HCT116 (cell line): ENCODE measurements around the gene RBM20. TPM values are rescaled to one million over a fixed set of nuclear protein-coding genes. Genes with fewer than 3 reads are reported as not detected.
A peak's percentile ranks its signal among the peaks of the same experiment; 100 is the strongest.

ENCODE experiments used
- ATAC-seq: fragments of 200-7000 bp; cut with Tn5 transposase; 2 replicates; pipeline ENCODE4 v1.9.1; 2020; ENCODE audit warnings: mild to moderate bottlenecking, moderate library complexity
- BruUV-seq: library from RNA; stranded (reverse); fragments of 400-500 nt; replicated peaks from 2 replicates; lab custom pipeline; 2021; lab: Mats Ljungman, UMichigan
- CTCF ChIA-PET: fragments of 300-600 bp; sonication (Branson Sonifier 250); formaldehyde crosslinking; loops from one replicate; lab custom pipeline; 2021; ENCODE audit warnings: antibody characterized with exemption; lab: Charles Lee
- POLR2A ChIA-PET: fragments of 300-600, 350-600 bp; sonication (Branson Sonifier 250); formaldehyde crosslinking; loops from one replicate; lab custom pipeline; 2021; ENCODE audit warnings: antibody characterized with exemption; lab: Charles Lee
- RAD21 ChIA-PET, 2 experiments: fragments of 300-600 bp; sonication (Branson Sonifier 250); formaldehyde crosslinking; loops; one replicate each; lab custom pipeline; 2023; ENCODE audit warnings: low total read pairs in 2 of 2; ENCODE audit not compliant: uncharacterized antibody in 2 of 2, unreplicated experiment in 2 of 2, low non-redundant PET in 1 of 2; lab: Charles Lee
- DNase-seq: peaks from one replicate; pipeline ENCODE4 v3.0.0-alpha.2; 2010; ENCODE audit warnings: low read depth, low spot score
- H2AFZ ChIP-seq: fragments of 200-600 bp; shearing (Covaris generic), sonication (generic); 2 replicates; pipeline ENCODE4 v1.6.1; 2017; ENCODE audit warnings: low read depth, mixed run types, mixed read lengths, antibody characterized with exemption, low read length; ENCODE audit not compliant: poor library complexity, severe bottlenecking
- H3K27ac ChIP-seq: 2 replicates; pipeline ENCODE4 v1.5.1; 2012; ENCODE audit warnings: low read depth, low read length
- H3K27me3 ChIP-seq: fragments of 200-600 bp; sonication (generic); 2 replicates; pipeline ENCODE4 v1.6.1; 2016; ENCODE audit warnings: mixed run types, low read length, mixed read lengths; ENCODE audit not compliant: insufficient read depth
- H3K36me3 ChIP-seq, 2 experiments: fragments of 200-500 bp in 1 of 2; fragments of 200-600 bp in 1 of 2; sonication (Bioruptor generic) in 1 of 2; sonication (generic) in 1 of 2; 2 replicates each; pipeline versions ENCODE4 v1.5.1 to v1.6.1; 2014 to 2016; ENCODE audit warnings: low read length in 2 of 2, inconsistent platforms in 1 of 2, mixed read lengths in 1 of 2, mixed run types in 1 of 2; ENCODE audit not compliant: insufficient read depth in 2 of 2, control insufficient read depth in 1 of 2
- H3K4me1 ChIP-seq, 2 experiments: fragments of 200-600 bp in 1 of 2; sonication (generic) in 1 of 2; 2 replicates each; pipeline versions ENCODE4 v1.5.1 to v1.6.1; 2012 to 2017; ENCODE audit warnings: low read length in 2 of 2, inconsistent platforms in 1 of 2, mild to moderate bottlenecking in 1 of 2, mixed read lengths in 1 of 2, mixed run types in 1 of 2, moderate library complexity in 1 of 2; ENCODE audit not compliant: insufficient read depth in 2 of 2, control insufficient read depth in 1 of 2
- H3K4me2 ChIP-seq: fragments of 200-600 bp; sonication (generic); 2 replicates; pipeline ENCODE4 v1.6.1; 2017; ENCODE audit warnings: mixed run types, low read length, mixed read lengths
- H3K4me3 ChIP-seq, 2 experiments: fragments of 200-600 bp in 1 of 2; sonication (generic) in 1 of 2; replicated peaks in 1 of 2; 2 replicates each; pipeline ENCODE4 v1.5.1; 2011 to 2016; ENCODE audit warnings: low read length in 2 of 2, control low read depth in 1 of 2, low read depth in 1 of 2, mild to moderate bottlenecking in 1 of 2, mixed read lengths in 1 of 2, mixed run types in 1 of 2
- H3K79me2 ChIP-seq: fragments of 200-600 bp; sonication (generic); 2 replicates; pipeline ENCODE4 v1.6.1; 2017; ENCODE audit warnings: mild to moderate bottlenecking, mixed run types, low read length, moderate library complexity, mixed read lengths; ENCODE audit not compliant: insufficient read depth
- H3K9ac ChIP-seq: fragments of 200-600 bp; sonication (generic); 2 replicates; pipeline ENCODE4 v1.6.1; 2016; ENCODE audit warnings: low read length, mixed read lengths
- H3K9me2 ChIP-seq: fragments of 200-600 bp; sonication (generic), shearing (Covaris generic); 2 replicates; pipeline ENCODE4 v1.6.1; 2017; ENCODE audit warnings: mixed run types, mild to moderate bottlenecking, moderate library complexity; ENCODE audit not compliant: insufficient read depth
- H3K9me3 ChIP-seq, 2 experiments: fragments of 200-500 bp in 1 of 2; fragments of 200-600 bp in 1 of 2; sonication (Bioruptor generic) in 1 of 2; sonication (generic) in 1 of 2; 2 replicates each; pipeline ENCODE4 v1.6.1; 2014 to 2017; ENCODE audit warnings: low read length in 2 of 2, mixed read lengths in 2 of 2, inconsistent platforms in 1 of 2, low read depth in 1 of 2, mild to moderate bottlenecking in 1 of 2, mixed run types in 1 of 2, moderate library complexity in 1 of 2; ENCODE audit not compliant: control insufficient read depth in 1 of 2, insufficient read depth in 1 of 2
- H4K20me1 ChIP-seq: fragments of 200-600 bp; sonication (generic), shearing (Covaris generic); 2 replicates; pipeline ENCODE4 v1.6.1; 2017; ENCODE audit warnings: mixed run types, mild to moderate bottlenecking, moderate library complexity; ENCODE audit not compliant: insufficient read depth
- CEBPB ChIP-seq: IDR thresholded peaks from 2 replicates; pipeline ENCODE4 v1.6.1; 2012; ENCODE audit warnings: low read depth
- FOSL1 ChIP-seq: IDR thresholded peaks from 2 replicates; pipeline ENCODE4 v1.6.1; 2012; ENCODE audit warnings: low read depth
- JUND ChIP-seq: IDR thresholded peaks from 2 replicates; pipeline ENCODE4 v1.6.1; 2012
- POLR2AphosphoS5 ChIP-seq: IDR thresholded peaks from 2 replicates; pipeline ENCODE4 v1.6.1; 2011; ENCODE audit warnings: mild to moderate bottlenecking, low read depth, low read length, moderate library complexity
- RAD21 ChIP-seq: IDR thresholded peaks from 2 replicates; pipeline ENCODE4 v1.6.1; 2012; ENCODE audit warnings: low read depth, mild to moderate bottlenecking
- ZFX ChIP-seq: fragments of 450-650 bp; IDR thresholded peaks from 2 replicates; pipeline ENCODE4 v1.6.1; 2017
- intact Hi-C: fragments of 100-400 bp; cut with micrococcal nuclease; formaldehyde crosslinking; loops from 2 replicates; pipeline ENCODE4 v1.10.0; 2022
- total RNA-seq: library from RNA; stranded (reverse); gene quantifications from one replicate; pipeline ENCODE4 v1.2.1, GENCODE V29; 2021; ENCODE audit not compliant: unreplicated experiment
- TF ChIP-seq, protein P1 (sequence below): IDR thresholded peaks from 2 replicates; pipeline ENCODE4 v1.6.1; 2012
- TF ChIP-seq, protein P2 (sequence below), 3 experiments: fragments of 200-600 bp in 1 of 3; sonication (generic) in 1 of 3; IDR thresholded peaks in 2 of 3; conservative IDR thresholded peaks in 1 of 3; 2 replicates each; pipeline ENCODE4 v1.5.1; 2012 to 2017; ENCODE audit warnings: low read depth in 2 of 3, low read length in 2 of 3, antibody characterized with exemption in 1 of 3, borderline replicate concordance in 1 of 3, control low read depth in 1 of 3, mild to moderate bottlenecking in 1 of 3, mixed read lengths in 1 of 3, mixed run types in 1 of 3, moderate library complexity in 1 of 3; ENCODE audit not compliant: insufficient read depth in 1 of 3
- TF ChIP-seq, protein P3 (sequence below): IDR thresholded peaks from 2 replicates; pipeline ENCODE4 v1.6.1; 2012; ENCODE audit warnings: low read depth

Gene RBM20
- total RNA-seq, 1 experiment from 2014 or later, result 2.0 TPM

DNA sequence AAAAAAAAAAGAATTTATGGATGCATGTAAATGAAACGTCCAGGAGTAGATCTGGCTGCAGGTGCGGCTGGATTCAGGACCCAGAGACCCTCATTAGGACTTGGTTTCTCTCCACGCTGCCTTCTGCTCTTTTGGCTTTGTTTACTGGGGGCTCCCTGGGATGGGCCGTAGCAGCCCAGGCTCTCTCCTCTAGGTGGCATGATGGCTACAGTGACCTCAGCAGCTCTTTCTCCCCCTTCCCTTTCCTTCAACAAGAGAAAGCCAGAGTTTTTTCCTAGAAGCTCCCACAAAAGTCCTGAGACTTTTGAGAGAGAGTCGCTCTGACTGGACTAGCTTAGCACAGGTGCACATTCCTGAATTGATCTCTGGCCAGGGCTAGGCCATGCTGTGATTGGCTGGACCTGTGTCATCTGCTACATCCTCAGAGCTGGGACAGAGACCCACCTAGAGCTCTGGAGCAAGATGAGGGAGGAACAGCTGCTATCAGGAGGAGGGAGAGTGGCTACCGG is 159.7 kb downstream of the RBM20 start:
- RAD21 ChIA-PET, result interaction anchor here in 1 of 2 experiments (0.7 kb wide), 1 partner anchor 164 kb away, joined by 3 read pairs; no protein-coding TSS in a partner anchor
- BruUV-seq, result no TSS peak
- TF ChIP-seq, protein P1, sequence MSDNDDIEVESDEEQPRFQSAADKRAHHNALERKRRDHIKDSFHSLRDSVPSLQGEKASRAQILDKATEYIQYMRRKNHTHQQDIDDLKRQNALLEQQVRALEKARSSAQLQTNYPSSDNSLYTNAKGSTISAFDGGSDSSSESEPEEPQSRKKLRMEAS, result no peak
- peak; percentile 81 for TF ChIP-seq RAD21
- TF ChIP-seq, protein P2, sequence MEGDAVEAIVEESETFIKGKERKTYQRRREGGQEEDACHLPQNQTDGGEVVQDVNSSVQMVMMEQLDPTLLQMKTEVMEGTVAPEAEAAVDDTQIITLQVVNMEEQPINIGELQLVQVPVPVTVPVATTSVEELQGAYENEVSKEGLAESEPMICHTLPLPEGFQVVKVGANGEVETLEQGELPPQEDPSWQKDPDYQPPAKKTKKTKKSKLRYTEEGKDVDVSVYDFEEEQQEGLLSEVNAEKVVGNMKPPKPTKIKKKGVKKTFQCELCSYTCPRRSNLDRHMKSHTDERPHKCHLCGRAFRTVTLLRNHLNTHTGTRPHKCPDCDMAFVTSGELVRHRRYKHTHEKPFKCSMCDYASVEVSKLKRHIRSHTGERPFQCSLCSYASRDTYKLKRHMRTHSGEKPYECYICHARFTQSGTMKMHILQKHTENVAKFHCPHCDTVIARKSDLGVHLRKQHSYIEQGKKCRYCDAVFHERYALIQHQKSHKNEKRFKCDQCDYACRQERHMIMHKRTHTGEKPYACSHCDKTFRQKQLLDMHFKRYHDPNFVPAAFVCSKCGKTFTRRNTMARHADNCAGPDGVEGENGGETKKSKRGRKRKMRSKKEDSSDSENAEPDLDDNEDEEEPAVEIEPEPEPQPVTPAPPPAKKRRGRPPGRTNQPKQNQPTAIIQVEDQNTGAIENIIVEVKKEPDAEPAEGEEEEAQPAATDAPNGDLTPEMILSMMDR (IDR thresholded peaks at IDR 0.05 in 2 of 3, conservative IDR thresholded peaks at IDR 0.05 in 1 of 3; ENCODE audit: borderline replicate concordance in 1 of 3, insufficient read depth in 1 of 3, low read depth in 2 of 3, low read length in 2 of 3), result peak; percentile 55 to 74 (median 67); a peak in 5 of 6 replicates
- TF ChIP-seq JUND, result no peak
- TF ChIP-seq, all 23 proteins: peak for 2
- peak; percentile 91 for ATAC-seq
- no peaks in the 10 kb centered on the region for H4K20me1 ChIP-seq
- no peaks in the 10 kb centered on the region for H3K9me2 ChIP-seq
- no peak overlapping the region for H2AFZ ChIP-seq
- DNase-seq, result no peak
- no peak overlapping the region for H3K4me2 ChIP-seq
- no peaks in the 10 kb centered on the region for H3K27me3 ChIP-seq
- CTCF ChIA-PET, result interaction anchor here (0.6 to 2.0 kb wide), 7 partner anchors 46 to 326 kb away, joined by 3 to 5 read pairs (median 3); partner anchors contain the start of gene BBIP1
- H3K79me2 ChIP-seq, result no peaks in the 10 kb centered on the region
- no peaks in the 10 kb centered on the region for H3K36me3 ChIP-seq
- H3K9me3 ChIP-seq, result no peaks in the 10 kb centered on the region
- no peak overlapping the region for H3K27ac ChIP-seq
- no peak overlapping the region for H3K9ac ChIP-seq
- POLR2A ChIA-PET, result no interaction called here
- intact Hi-C loops, result loop anchor here (5.0 kb wide), 1 partner anchor 88 kb away; no protein-coding TSS in a partner anchor
- no peak overlapping the region for H3K4me3 ChIP-seq
- peaks cover 2 to 4% of the 10 kb centered on the region in 2 experiments; a peak in 1 of 4 replicates for H3K4me1 ChIP-seq

DNA sequence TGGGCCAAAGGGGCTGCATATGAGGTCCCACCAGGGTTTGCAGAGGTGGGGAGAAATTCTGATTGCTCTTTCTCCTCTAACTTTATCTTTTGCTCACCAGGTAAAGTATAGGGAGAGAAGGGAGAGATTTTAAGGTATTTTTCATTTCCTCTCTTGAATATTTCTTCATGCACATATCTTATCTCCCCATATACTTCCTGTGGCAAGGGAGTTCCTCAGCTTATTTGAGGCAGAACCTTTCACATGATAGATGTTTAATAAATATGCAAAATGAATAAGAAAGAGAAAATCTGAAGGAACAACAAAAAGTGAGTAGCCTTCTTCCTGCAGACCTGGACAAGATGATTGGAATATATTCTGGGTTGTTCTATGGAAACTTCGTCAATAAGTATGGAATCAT is 160.2 kb downstream of the RBM20 start:
- RAD21 ChIA-PET, result interaction anchor here in 1 of 2 experiments (0.7 kb wide), 1 partner anchor 164 kb away, joined by 3 read pairs; no protein-coding TSS in a partner anchor

More for the DNA sequence above, 160.2 kb downstream of the RBM20 start:
- Histone ChIP-seq H3K9me3 (no peaks in the 10 kb centered on the region), H2AFZ (no peak overlapping the region), H3K4me3 (no peak overlapping the region), H3K4me2 (no peak overlapping the region), H4K20me1 (no peaks in the 10 kb centered on the region), H3K27ac (no peak overlapping the region), H3K36me3 (no peaks in the 10 kb centered on the region), H3K79me2 (no peaks in the 10 kb centered on the region), H3K27me3 (no peaks in the 10 kb centered on the region), H3K4me1 (peaks cover 2 to 4% of the 10 kb centered on the region in 2 experiments; a peak in 1 of 4 replicates), H3K9ac (no peak overlapping the region), H3K9me2 (no peaks in the 10 kb centered on the region)
- ATAC-seq, result no peak
- POLR2A ChIA-PET, result no interaction called here
- CTCF ChIA-PET, result interaction anchor here (0.6 to 2.0 kb wide), 4 partner anchors 58 to 326 kb away, joined by 3 to 5 read pairs (median 4); no protein-coding TSS in a partner anchor
- no TSS peak for BruUV-seq
- intact Hi-C loops, result loop anchor here (5.0 kb wide), 1 partner anchor 88 kb away; no protein-coding TSS in a partner anchor
- no peak for DNase-seq
- TF ChIP-seq ZFX, result no peak
- TF ChIP-seq, protein P2 (IDR thresholded peaks at IDR 0.05 in 2 of 3, conservative IDR thresholded peaks at IDR 0.05 in 1 of 3; ENCODE audit: borderline replicate concordance in 1 of 3, insufficient read depth in 1 of 3, low read depth in 2 of 3, low read length in 2 of 3), result no peak
- no peak for TF ChIP-seq FOSL1
- no peak for TF ChIP-seq CEBPB
- TF ChIP-seq POLR2AphosphoS5, result no peak
- TF ChIP-seq, protein P3, sequence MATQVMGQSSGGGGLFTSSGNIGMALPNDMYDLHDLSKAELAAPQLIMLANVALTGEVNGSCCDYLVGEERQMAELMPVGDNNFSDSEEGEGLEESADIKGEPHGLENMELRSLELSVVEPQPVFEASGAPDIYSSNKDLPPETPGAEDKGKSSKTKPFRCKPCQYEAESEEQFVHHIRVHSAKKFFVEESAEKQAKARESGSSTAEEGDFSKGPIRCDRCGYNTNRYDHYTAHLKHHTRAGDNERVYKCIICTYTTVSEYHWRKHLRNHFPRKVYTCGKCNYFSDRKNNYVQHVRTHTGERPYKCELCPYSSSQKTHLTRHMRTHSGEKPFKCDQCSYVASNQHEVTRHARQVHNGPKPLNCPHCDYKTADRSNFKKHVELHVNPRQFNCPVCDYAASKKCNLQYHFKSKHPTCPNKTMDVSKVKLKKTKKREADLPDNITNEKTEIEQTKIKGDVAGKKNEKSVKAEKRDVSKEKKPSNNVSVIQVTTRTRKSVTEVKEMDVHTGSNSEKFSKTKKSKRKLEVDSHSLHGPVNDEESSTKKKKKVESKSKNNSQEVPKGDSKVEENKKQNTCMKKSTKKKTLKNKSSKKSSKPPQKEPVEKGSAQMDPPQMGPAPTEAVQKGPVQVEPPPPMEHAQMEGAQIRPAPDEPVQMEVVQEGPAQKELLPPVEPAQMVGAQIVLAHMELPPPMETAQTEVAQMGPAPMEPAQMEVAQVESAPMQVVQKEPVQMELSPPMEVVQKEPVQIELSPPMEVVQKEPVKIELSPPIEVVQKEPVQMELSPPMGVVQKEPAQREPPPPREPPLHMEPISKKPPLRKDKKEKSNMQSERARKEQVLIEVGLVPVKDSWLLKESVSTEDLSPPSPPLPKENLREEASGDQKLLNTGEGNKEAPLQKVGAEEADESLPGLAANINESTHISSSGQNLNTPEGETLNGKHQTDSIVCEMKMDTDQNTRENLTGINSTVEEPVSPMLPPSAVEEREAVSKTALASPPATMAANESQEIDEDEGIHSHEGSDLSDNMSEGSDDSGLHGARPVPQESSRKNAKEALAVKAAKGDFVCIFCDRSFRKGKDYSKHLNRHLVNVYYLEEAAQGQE, result no peak
